IPS DF 6.9 (cell line): Measurements from ENCODE around the gene EVC.
"Not testable (repeated sequence)": the region's sequence is repeated elsewhere in the genome, so short reads cannot be mapped to it uniquely, and the experiment has no call there.

Source experiments
- DNase-seq: peaks from one replicate; pipeline ENCODE4 v3.0.0-alpha.2; 2013; ENCODE audit warnings: low read depth, low spot score
- H3K27ac ChIP-seq: one replicate; pipeline ENCODE4 v1.5.1; 2013; ENCODE audit warnings: low read length, control low read depth
- H3K27me3 ChIP-seq: 2 replicates; pipeline ENCODE4 v1.6.1; 2013; ENCODE audit warnings: mild to moderate bottlenecking, low read length; ENCODE audit not compliant: control insufficient read depth, insufficient read depth
- H3K36me3 ChIP-seq: 2 replicates; pipeline ENCODE4 v1.6.1; 2013; ENCODE audit warnings: low read length; ENCODE audit not compliant: control insufficient read depth, insufficient read depth
- H3K4me1 ChIP-seq: 2 replicates; pipeline ENCODE4 v1.6.1; 2013; ENCODE audit warnings: low read length; ENCODE audit not compliant: control insufficient read depth, insufficient read depth
- H3K4me3 ChIP-seq: 2 replicates; pipeline ENCODE4 v1.5.1; 2013; ENCODE audit warnings: mild to moderate bottlenecking, low read length
- H3K9me3 ChIP-seq: 2 replicates; pipeline ENCODE4 v1.6.1; 2013; ENCODE audit warnings: low read length, inconsistent platforms; ENCODE audit not compliant: control insufficient read depth, insufficient read depth
- WGBS: extraction: QIAGEN DNeasy Blood & Tissue Kit; methylation state at CpG from one replicate; pipeline ENCODE4 v1.1.7; 2013; ENCODE audit warnings: mixed read lengths, missing lambda C conversion rate; ENCODE audit not compliant: insufficient read length, insufficient coverage; 5-methylcytosine and 5-hydroxymethylcytosine counted together

EVC gene

GRCh38 chr4:5810151-5810550, 99.2 kb downstream of the EVC start:
- Histone ChIP-seq H3K9me3 (no peaks in the 10 kb centered on the region), H3K36me3 (0 out of 2 replicates have a peak, but pooled peaks cover 5% of the 10 kb centered on the region), H3K4me3 (no peak overlapping the region), H3K27ac (no peak overlapping the region), H3K27me3 (no peaks in the 10 kb centered on the region), H3K4me1 (no peaks in the 10 kb centered on the region)
- no CpG with 5 or more reads among the region's 3 CpGs for WGBS
- DNase-seq = no peak

GRCh38 chr4:5810770-5811430, 99.9 kb downstream of the EVC start:
- WGBS = no CpG with 5 or more reads among the region's 12 CpGs
- no peak for DNase-seq
- H3K27ac ChIP-seq = no peak overlapping the region
- H3K4me3 ChIP-seq = no peak overlapping the region
- H3K36me3 ChIP-seq = 0 out of 2 replicates have a peak, but pooled peaks cover 5% of the 10 kb centered on the region
- H3K27me3 ChIP-seq = no peaks in the 10 kb centered on the region
- no peaks in the 10 kb centered on the region for H3K4me1 ChIP-seq
- H3K9me3 ChIP-seq = no peaks in the 10 kb centered on the region

- WGBS = no CpG with 5 or more reads among the region's 5 CpGs
- not testable (repeated sequence) for H3K4me1 ChIP-seq, H3K27ac ChIP-seq, H3K4me3 ChIP-seq, H3K27me3 ChIP-seq, H3K36me3 ChIP-seq, DNase-seq, H3K9me3 ChIP-seq
Observed at GRCh38 chr4:5812057-5812456, 101.1 kb downstream of the EVC start.

- Histone ChIP-seq H3K27me3 (no peaks in the 10 kb centered on the region), H3K4me1 (no peaks in the 10 kb centered on the region), H3K27ac (no peak overlapping the region), H3K9me3 (no peaks in the 10 kb centered on the region), H3K36me3 (0 out of 2 replicates have a peak, but pooled peaks cover 5% of the 10 kb centered on the region), H3K4me3 (no peak overlapping the region)
- DNase-seq = no peak
- WGBS = no CpG with 5 or more reads among the region's 9 CpGs
Observed at GRCh38 chr4:5812506-5813229, 101.7 kb downstream of the EVC start.

- H3K27ac ChIP-seq = no peak overlapping the region
- no peaks in the 10 kb centered on the region for H3K9me3 ChIP-seq
- no peak for DNase-seq
- no CpG with 5 or more reads among the region's 7 CpGs for WGBS
- H3K36me3 ChIP-seq = 0 out of 2 replicates have a peak, but pooled peaks cover 3% of the 10 kb centered on the region
- no peaks in the 10 kb centered on the region for H3K4me1 ChIP-seq
- no peaks in the 10 kb centered on the region for H3K27me3 ChIP-seq
- no peak overlapping the region for H3K4me3 ChIP-seq
Observed at GRCh38 chr4:5813882-5814255, 102.9 kb downstream of the EVC start.

- DNase-seq = no peak
- H3K27ac ChIP-seq = no peak overlapping the region
- no CpG with 5 or more reads among the region's 6 CpGs for WGBS
- no peaks in the 10 kb centered on the region for H3K27me3 ChIP-seq
- H3K4me3 ChIP-seq = no peak overlapping the region
- no peaks in the 10 kb centered on the region for H3K9me3 ChIP-seq
- H3K36me3 ChIP-seq = no peaks in the 10 kb centered on the region
- no peaks in the 10 kb centered on the region for H3K4me1 ChIP-seq
Observed at GRCh38 chr4:5814421-5814820, 103.4 kb downstream of the EVC start.

GRCh38 chr4:5815641-5816040, 104.6 kb downstream of the EVC start:
- DNase-seq = no peak
- no peak overlapping the region for H3K27ac ChIP-seq
- H3K27me3 ChIP-seq = no peaks in the 10 kb centered on the region
- no CpG with 5 or more reads among the region's 5 CpGs for WGBS
- H3K4me1 ChIP-seq = no peaks in the 10 kb centered on the region
- H3K36me3 ChIP-seq = no peaks in the 10 kb centered on the region; the same call in 1 of the 2 replicates
- H3K4me3 ChIP-seq = no peak overlapping the region
- H3K9me3 ChIP-seq = no peaks in the 10 kb centered on the region

- Histone ChIP-seq H3K27me3 (no peaks in the 10 kb centered on the region), H3K4me3 (no peak overlapping the region), H3K4me1 (no peaks in the 10 kb centered on the region), H3K36me3 (peaks cover 3% of the 10 kb centered on the region; the same call in 1 of the 2 replicates), H3K27ac (no peak overlapping the region), H3K9me3 (no peaks in the 10 kb centered on the region)
- no peak for DNase-seq
- no CpG with 5 or more reads among the region's 8 CpGs for WGBS
Observed at GRCh38 chr4:5816101-5816500, 105.1 kb downstream of the EVC start.

- Histone ChIP-seq H3K9me3 (no peaks in the 10 kb centered on the region), H3K27me3 (no peaks in the 10 kb centered on the region), H3K36me3 (peaks cover 9% of the 10 kb centered on the region; the same call in 1 of the 2 replicates), H3K27ac (no peak overlapping the region), H3K4me1 (no peaks in the 10 kb centered on the region), H3K4me3 (no peak overlapping the region)
- DNase-seq = no peak
- WGBS = no CpG with 5 or more reads among the region's 12 CpGs
Observed at GRCh38 chr4:5816851-5817375, 105.9 kb downstream of the EVC start.

- DNase-seq = peak; percentile 39
- peaks cover 19% of the 10 kb centered on the region; the same call in 1 of the 2 replicates for H3K36me3 ChIP-seq
- H3K27me3 ChIP-seq = no peaks in the 10 kb centered on the region
- no peak overlapping the region for H3K4me3 ChIP-seq
- H3K4me1 ChIP-seq = no peaks in the 10 kb centered on the region
- no peak overlapping the region for H3K27ac ChIP-seq
- WGBS = no CpG with 5 or more reads among the region's 18 CpGs
- H3K9me3 ChIP-seq = no peaks in the 10 kb centered on the region
Observed at GRCh38 chr4:5821665-5822358, 110.8 kb downstream of the EVC start.
